Stimulated activated CD4-positive, alpha-beta T cell treated with anti-CD3 and anti-CD28 coated beads, Interleukin-2, amount 100 ng/mL, for 24 hours (primary cell): ENCODE data around the gene URI1.

Experiments
- DNase-seq, 2 donors: peaks; one replicate each; pipeline ENCODE4 v3.0.0-alpha.2; 2020

Gene URI1

GRCh38 chr19:30061223-30062064, 119.4 kb downstream of the URI1 start:
- DNase-seq: no peak

DNA sequence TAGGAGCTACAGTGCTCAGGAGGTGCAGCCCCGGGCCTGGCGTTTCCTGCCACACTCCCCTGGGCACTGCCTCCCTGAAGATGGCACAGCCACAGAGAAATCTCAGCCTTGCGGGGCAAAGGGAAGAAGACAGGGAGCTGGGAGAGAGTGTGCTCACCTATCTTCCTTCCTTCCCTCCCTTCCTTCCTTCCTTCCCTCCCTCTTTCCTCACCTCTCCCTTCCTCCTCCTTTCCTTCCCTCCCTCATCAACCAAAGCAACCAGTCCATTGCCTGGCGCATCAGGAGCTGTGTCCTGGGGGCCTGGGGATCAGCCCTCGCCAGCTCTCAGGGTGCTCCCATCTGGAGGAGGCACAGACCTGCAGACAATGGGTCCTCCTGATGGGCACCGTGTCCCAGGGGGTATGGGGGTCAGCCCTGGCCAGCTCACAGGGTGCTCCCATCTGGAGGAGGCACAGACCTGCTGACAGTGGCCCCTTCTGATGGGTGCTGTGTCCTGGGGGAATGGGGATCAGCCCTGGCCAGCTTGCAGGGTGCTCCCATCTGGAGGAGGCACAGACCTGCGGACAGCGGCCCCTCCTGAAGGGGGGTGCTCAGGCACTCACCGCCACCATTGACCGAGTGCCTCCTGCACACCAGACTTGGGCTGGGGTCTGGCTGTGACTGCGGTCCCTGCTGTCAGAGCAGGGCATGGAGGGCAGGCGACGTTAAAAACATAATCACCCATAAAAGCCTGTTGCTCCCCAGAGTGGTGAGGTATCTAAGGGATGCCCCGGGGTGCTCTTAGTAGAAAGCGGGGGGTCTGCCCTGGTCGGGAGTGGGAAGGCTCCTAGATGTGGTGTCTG, 120.2 kb downstream of the URI1 start:
- no peak for DNase-seq

DNA sequence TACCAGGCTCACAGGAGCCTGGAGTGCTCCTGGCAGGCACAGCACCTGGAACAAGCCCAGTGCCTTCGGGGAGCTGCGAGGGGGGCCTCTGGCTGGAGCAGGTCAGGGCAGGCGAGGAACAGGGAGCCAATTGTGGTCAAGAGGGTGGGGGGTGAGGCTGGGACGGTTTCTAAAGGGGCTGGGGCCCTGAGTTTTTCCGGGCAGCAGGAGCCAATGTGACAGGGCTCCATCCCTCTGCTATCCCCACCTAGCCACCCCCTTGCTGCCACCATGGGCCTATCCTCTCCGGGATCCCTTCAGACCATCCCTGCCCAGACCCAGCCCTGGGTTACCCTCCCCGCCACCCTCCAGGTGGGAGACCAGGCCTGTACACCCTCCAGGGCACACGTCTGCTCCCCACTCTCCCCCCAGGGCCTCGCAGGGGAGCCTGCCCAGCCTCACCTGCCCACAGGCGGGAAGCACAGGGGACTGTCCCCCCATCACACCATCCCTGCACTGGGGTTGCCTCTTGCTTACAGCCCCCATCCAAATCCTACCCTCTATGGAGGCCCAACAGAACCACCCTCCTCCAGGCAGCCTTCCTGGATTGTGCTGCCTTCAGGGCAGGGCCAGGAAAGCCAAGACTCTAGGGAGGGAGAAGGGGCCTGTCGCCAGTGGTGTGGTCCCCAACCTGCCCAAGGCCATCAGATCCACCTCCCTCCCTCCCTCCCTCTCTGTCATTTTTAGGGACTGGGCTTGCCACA, 121.0 kb downstream of the URI1 start:
- no peak for DNase-seq

DNA sequence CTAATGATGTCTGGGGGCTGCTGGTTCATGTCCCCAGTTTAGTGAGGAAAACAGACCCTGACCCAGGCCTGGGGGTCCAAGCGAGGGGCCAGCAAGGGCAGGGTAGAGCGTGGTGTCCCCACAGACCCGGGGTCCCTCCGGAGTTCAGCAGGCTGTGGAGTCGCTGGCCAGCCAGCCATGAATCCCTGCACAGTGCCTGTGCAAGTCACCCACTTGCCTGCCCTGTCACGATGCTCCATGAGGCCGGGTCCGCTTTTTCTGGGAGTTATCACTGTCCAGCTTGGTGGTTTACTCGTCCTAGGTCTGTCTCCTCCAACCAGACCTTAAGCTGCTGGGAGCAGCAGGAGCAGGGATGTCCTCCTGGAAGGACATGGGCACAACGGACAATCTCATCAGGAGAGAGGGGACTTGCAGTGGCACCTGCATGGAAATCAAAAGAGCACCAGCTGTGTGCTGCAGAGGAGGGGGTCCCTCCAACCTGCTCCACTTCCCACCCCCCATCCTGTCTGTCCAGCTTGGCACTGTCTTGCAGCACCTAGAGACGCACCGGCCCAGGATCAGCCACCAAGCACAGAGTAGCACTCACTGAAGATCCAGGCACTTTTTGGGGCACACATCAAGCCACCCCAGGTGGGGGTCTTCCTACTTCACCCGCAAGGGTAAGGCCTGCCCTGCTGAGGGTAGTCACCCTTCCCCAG, 121.8 kb downstream of the URI1 start:
- DNase-seq: no peak

GRCh38 chr19:30064348-30064699, 122.3 kb downstream of the URI1 start:
- DNase-seq: no peak

DNA sequence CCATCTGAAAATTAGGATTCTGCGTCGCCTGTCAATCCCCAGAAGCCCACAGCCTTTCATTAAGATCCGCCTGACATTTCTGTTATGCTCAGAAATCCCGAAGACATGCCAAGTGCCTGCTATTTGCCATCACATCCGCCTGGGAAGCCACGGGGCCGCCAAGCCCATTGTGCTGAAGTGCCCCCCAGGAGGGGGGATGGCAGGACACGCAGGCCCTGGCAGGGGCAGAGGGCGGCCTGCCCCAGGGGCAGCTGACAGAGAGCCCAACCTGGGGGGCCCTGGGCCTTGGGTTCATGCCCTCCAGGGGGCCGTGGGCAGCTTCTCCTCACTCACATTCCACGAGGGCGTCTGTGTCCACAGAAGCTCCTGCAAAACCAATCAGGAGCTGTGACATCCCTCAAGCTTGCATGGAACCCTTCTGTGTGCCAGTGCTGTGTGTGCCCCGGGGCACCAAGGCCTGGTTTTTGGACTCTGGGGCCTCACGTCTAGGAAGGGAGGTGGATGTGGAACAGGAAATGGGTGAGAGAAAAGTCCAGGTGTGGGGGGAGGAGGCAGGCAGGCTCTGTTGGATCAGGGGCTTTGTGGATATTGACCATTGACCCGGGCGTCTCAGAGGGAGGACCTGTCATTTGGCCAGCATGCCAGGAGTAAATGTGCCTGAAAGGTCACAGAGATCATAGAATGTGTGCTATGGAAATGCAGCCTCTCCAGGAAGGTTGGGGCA, 122.9 kb downstream of the URI1 start:
- no peak for DNase-seq

DNA sequence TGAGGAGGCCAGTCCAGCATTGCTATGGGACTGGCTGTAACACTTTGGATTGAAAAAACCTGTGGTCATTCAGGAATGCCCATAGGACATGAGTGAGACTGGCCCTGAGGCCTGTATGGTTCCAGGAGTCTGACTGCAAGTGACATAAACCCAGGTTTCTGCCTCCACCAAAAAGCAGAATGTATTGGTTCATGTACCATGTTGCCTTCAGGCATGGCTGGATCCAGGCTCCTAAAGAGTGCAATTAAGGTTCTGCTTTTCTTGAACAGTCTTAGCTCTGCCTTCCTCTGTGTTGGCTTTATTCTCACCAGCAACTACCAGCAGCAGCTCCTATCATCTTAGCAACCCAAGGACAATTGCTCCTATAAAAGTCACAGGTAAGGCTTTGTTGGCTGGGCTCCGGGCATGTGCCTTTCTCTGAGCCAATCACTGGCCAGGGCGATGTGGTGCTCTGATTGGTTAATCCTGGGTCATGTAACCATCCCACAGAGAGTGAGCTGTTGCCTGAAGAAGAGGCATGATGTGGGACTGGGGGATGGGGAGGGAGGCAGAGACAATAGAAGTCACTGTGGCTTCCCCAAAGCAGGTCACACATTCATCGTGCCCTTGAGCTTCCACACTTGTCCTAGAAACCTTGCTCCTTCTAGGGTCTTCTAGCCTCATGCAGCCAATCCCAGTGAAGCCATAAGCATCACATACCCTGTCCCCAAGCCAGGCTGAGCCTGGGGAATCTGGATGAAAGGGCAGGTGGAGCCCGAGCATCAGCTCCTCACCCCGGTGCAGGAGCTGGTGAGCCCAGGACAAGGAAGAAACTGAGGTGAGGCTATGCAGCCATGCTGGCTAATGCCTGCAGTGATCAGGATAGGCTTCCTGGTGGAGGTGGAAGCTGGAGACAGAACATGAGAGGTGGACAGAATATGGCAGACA, 123.9 kb downstream of the URI1 start:
- DNase-seq: no peak
